K562 (cell line): Measurements from ENCODE around the gene POMP. TPM values are rescaled to one million over a fixed set of nuclear protein-coding genes. Genes with fewer than 3 reads are reported as not detected.

Source experiments
- ATAC-seq: fragments of 200-7000 bp; cut with Tn5 transposase; 3 replicates; pipeline ENCODE4 v1.9.1; 2020; ENCODE audit warnings: moderate library complexity
- BruUV-seq: library from RNA; stranded (reverse); fragments of 400-500 nt; replicated peaks from 2 replicates; lab custom pipeline; 2021; lab: Mats Ljungman, UMichigan
- CTCF ChIA-PET: fragments of 300-600 bp; formaldehyde crosslinking; extraction: SDS; loops from one replicate; lab custom pipeline; 2021; ENCODE audit warnings: low intra/inter-chr PET ratio; lab: Yijun Ruan, JAX
- POLR2A ChIA-PET: fragments of 300-600, 350-650 bp; sonication (Branson Sonifier 250); formaldehyde crosslinking; extraction: SDS; loops from one replicate; lab custom pipeline; 2021; ENCODE audit warnings: antibody characterized with exemption, inconsistent platforms; lab: Yijun Ruan, JAX
- DNase-seq, 4 experiments: peaks; one replicate each; pipeline versions ENCODE4 v3.0.0 to v3.0.0-alpha.2; 2011 to 2018; ENCODE audit warnings: low spot score in 3 of 4, mixed read lengths in 3 of 4; ENCODE audit errors: extremely low read depth in 1 of 4
- FAIRE-seq: peaks from 2 replicates; lab custom pipeline; 2011; peaks lifted over from hg19 to GRCh38; lab: Jason Lieb, UNC
- H2AFZ ChIP-seq: 2 replicates; pipeline ENCODE4 v1.6.0; 2011; ENCODE audit warnings: low read depth, low read length, control low read depth, inconsistent platforms
- H3K27ac ChIP-seq: fragments of 200-600 bp; 3 replicates; pipeline ENCODE4 v1.8.0; 2011; ENCODE audit warnings: low read depth, mild to moderate bottlenecking, control low read depth, inconsistent platforms, low read length, moderate library complexity, mixed read lengths; ENCODE audit errors: extremely low read depth
- H3K27me3 ChIP-seq, 2 experiments: fragments of 300-600 bp in 1 of 2; 2 replicates in 1 of 2; 3 replicates in 1 of 2; pipeline versions ENCODE4 v1.6.0 to v1.8.0; 2011; ENCODE audit warnings: inconsistent platforms in 2 of 2, low read length in 2 of 2, mild to moderate bottlenecking in 1 of 2, mixed read lengths in 1 of 2, moderate library complexity in 1 of 2; ENCODE audit not compliant: control insufficient read depth in 2 of 2, insufficient read depth in 2 of 2
- H3K36me3 ChIP-seq: fragments of 300-600 bp; 3 replicates; pipeline ENCODE4 v1.8.0; 2011; ENCODE audit warnings: mild to moderate bottlenecking, low read length, inconsistent platforms; ENCODE audit not compliant: control insufficient read depth, insufficient read depth
- H3K4me1 ChIP-seq, 2 experiments: fragments of 200-600 bp in 1 of 2; replicated peaks in 1 of 2; 2 replicates in 1 of 2; 3 replicates in 1 of 2; pipeline versions ENCODE4 v1.5.1 to v1.8.0; 2011; ENCODE audit warnings: inconsistent platforms in 2 of 2, low read length in 2 of 2, mild to moderate bottlenecking in 1 of 2, mixed read lengths in 1 of 2, moderate library complexity in 1 of 2; ENCODE audit not compliant: control insufficient read depth in 2 of 2, insufficient read depth in 2 of 2
- H3K4me2 ChIP-seq: 2 replicates; pipeline ENCODE4 v1.6.1; 2011; ENCODE audit warnings: low read length, control low read depth, inconsistent platforms, mixed read lengths; ENCODE audit not compliant: insufficient read depth
- H3K4me3 ChIP-seq: fragments of 200-600 bp; sonication (generic), shearing (Covaris generic); 2 replicates; pipeline ENCODE4 v1.5.1; 2016; ENCODE audit warnings: control low read depth, inconsistent platforms
- H3K79me2 ChIP-seq: fragments of 200-600 bp; 3 replicates; pipeline ENCODE4 v1.8.0; 2011; ENCODE audit warnings: low read length, inconsistent platforms; ENCODE audit not compliant: control insufficient read depth, insufficient read depth
- H3K9ac ChIP-seq, 2 experiments: 2 replicates each; pipeline versions ENCODE4 v1.6.0 to v1.6.1; 2011; ENCODE audit warnings: low read depth in 2 of 2, low read length in 2 of 2, control low read depth in 1 of 2, inconsistent platforms in 1 of 2, mild to moderate bottlenecking in 1 of 2, mixed read lengths in 1 of 2; ENCODE audit not compliant: insufficient read depth in 1 of 2
- H3K9me1 ChIP-seq: one replicate; pipeline ENCODE4 v1.6.0; 2011; ENCODE audit warnings: inconsistent platforms, mild to moderate bottlenecking, low read length, moderate library complexity; ENCODE audit not compliant: control insufficient read depth, insufficient read depth
- H3K9me3 ChIP-seq: replicated peaks from 2 replicates; pipeline ENCODE4 v1.5.1; 2011; ENCODE audit warnings: low read depth, low read length, inconsistent platforms; ENCODE audit not compliant: control insufficient read depth, insufficient read depth
- H4K20me1 ChIP-seq: replicated peaks from 2 replicates; pipeline ENCODE4 v1.6.1; 2011; ENCODE audit warnings: low read length, inconsistent platforms, mixed read lengths; ENCODE audit not compliant: control insufficient read depth, insufficient read depth
- CXXC5 ChIP-seq: fragments of 250-450 bp; sonication (Bioruptor Pico); IDR thresholded peaks from 2 replicates; pipeline ENCODE4 v1.8.0; 2022; ENCODE audit warnings: inconsistent platforms, mild to moderate bottlenecking, moderate library complexity
- JUND ChIP-seq, 2 experiments: IDR thresholded peaks; 2 replicates in 1 of 2; 3 replicates in 1 of 2; pipeline ENCODE4 v1.6.1; 2011; ENCODE audit warnings: borderline replicate concordance in 2 of 2, low read depth in 2 of 2, low read length in 2 of 2, improper control_type of control experiment in 1 of 2, missing biosample characterization in 1 of 2, missing genetic modification characterization in 1 of 2, missing genetic modification reagents in 1 of 2
- MIER1 ChIP-seq: fragments of 450-650 bp; IDR thresholded peaks from 2 replicates; pipeline ENCODE4 v1.6.1; 2016; ENCODE audit warnings: antibody characterized with exemption, mild to moderate bottlenecking, low read depth
- NFXL1 ChIP-seq: fragments of 450-650 bp; formaldehyde crosslinking; IDR thresholded peaks from 2 replicates; pipeline ENCODE4 v1.4.0; 2021; ENCODE audit warnings: mild to moderate bottlenecking
- PURB ChIP-seq: sonication (generic); formaldehyde crosslinking; IDR thresholded peaks from 2 replicates; pipeline ENCODE4 v1.9.0; 2021; ENCODE audit warnings: low read depth, mild to moderate bottlenecking, missing genetic modification reagents
- SMARCA5 ChIP-seq: fragments of 450-650 bp; IDR thresholded peaks from 2 replicates; pipeline ENCODE4 v1.6.1; 2016
- ZNF121 ChIP-seq: sonication (generic); formaldehyde crosslinking; conservative IDR thresholded peaks from 2 replicates; pipeline ENCODE4 v1.8.0; 2022; ENCODE audit warnings: missing genetic modification reagents
- ZNF140 ChIP-seq: fragments of 250-450 bp; sonication (Bioruptor Pico); IDR thresholded peaks from 2 replicates; pipeline ENCODE4 v1.8.0; 2021; ENCODE audit warnings: moderate library complexity, mild to moderate bottlenecking, inconsistent platforms
- ZNF316 ChIP-seq: fragments of 450-650 bp; IDR thresholded peaks from 2 replicates; pipeline ENCODE4 v1.6.1; 2016
- WGBS: fragments of 100-300 bp; shearing (Covaris generic); methylation state at CpG from one replicate; pipeline ENCODE4 v1.1.6; 2016; ENCODE audit warnings: low coverage, mixed read lengths; ENCODE audit not compliant: insufficient coverage; ENCODE audit errors: missing lambda C conversion rate; 5-methylcytosine and 5-hydroxymethylcytosine counted together
- in situ Hi-C: fragments of 300-500 bp; cut with MboI; formaldehyde crosslinking; loops from 4 replicates; pipeline ENCODE4 v1.15.0; 2018; ENCODE audit warnings: inconsistent platforms, mixed read lengths
- intact Hi-C: fragments of 100-400 bp; cut with micrococcal nuclease; formaldehyde crosslinking; loops from 2 replicates; pipeline ENCODE4 v1.14.2; 2022
- polyA plus RNA-seq, 8 experiments: library from polyadenylated mRNA; depleted of rRNA in 4 of 8; stranded (reverse) in 5 of 8; unstranded in 3 of 8; fragments of >200 nt; fragmentation: Nextera tagmentation in 2 of 8; fragmentation: Illumina TruSeq in 1 of 8; extraction: Ambion mirVana in 2 of 8; extraction: Trizol in 1 of 8; gene quantifications; 2 replicates each; pipeline versions ENCODE4 v1.2.1 to v1.2.3, GENCODE V29; 2011 to 2014; ENCODE audit warnings: inconsistent platforms in 1 of 8, missing spikeins in 1 of 8
- total RNA-seq, 7 experiments: library from RNA; depleted of rRNA in 6 of 7; stranded (reverse); fragments of >200 nt in 6 of 7; fragmentation: Illumina TruSeq in 2 of 7; extraction: Trizol in 2 of 7; gene quantifications; 2 replicates each; pipeline versions ENCODE4 v1.2.1 to v1.2.3, GENCODE V29; 2011 to 2021; ENCODE audit warnings: low replicate concordance in 1 of 7

Gene POMP
- total and polyA plus RNA-seq, 9 of the 15 experiments (the other 6 are each of a cell fraction or from before 2014, with no cell fraction given) = 69.2 to 647 (median 118) TPM

GRCh38 chr13:28650284-28650683 lies 8.6 kb upstream of the POMP start:
- ATAC-seq (no peak), FAIRE-seq (no peak), DNase-seq (no peak)
- no TSS peak for BruUV-seq
- Histone ChIP-seq H3K36me3 (no peaks in the 10 kb centered on the region), H3K79me2 (no peaks in the 10 kb centered on the region), H4K20me1 (no peaks in the 10 kb centered on the region), H2AFZ (no peak overlapping the region), H3K4me3 (no peak overlapping the region), H3K4me1 (no peaks in the 10 kb centered on the region; a peak in 1 of 5 replicates), H3K9me3 (no peaks in the 10 kb centered on the region), H3K4me2 (no peak overlapping the region), H3K27ac (no peak overlapping the region), H3K9me1 (no peaks in the 10 kb centered on the region), H3K9ac (no peak overlapping the region), H3K27me3 (no peaks in the 10 kb centered on the region)
- ChIA-PET POLR2A (interaction anchor here (0.6 kb wide), 1 partner anchor 467 kb away, joined by 3 read pairs; no protein-coding TSS in a partner anchor), CTCF (no interaction called here)
- no peak for TF ChIP-seq SMARCA5
- no peak for TF ChIP-seq ZNF121
- TF ChIP-seq ZNF316 = no peak
- TF ChIP-seq CXXC5 (CRISPR knock-in tag) = no peak
- TF ChIP-seq PURB (CRISPR knock-in tag) = no peak
- no peak for TF ChIP-seq ZNF140
- no peak for TF ChIP-seq JUND (IDR thresholded peaks at IDR 0.05; ENCODE audit: borderline replicate concordance, low read depth, low read length)
- TF ChIP-seq JUND (tag; IDR thresholded peaks at IDR 0.05; ENCODE audit: borderline replicate concordance, low read depth, low read length) = no peak
- TF ChIP-seq NFXL1 (CRISPR knock-in tag) = no peak
- TF ChIP-seq MIER1 = no peak
- intact Hi-C loops (no loop called here), in situ Hi-C loops (no loop called here)
- 86% methylated on average over 2 of the region's 2 CpGs for WGBS
